HG03442 (cell line): Measurements from ENCODE around the gene DOCK8.
A peak's percentile ranks its signal among the peaks of the same experiment; 100 is the strongest.
"Not testable (repeated sequence)": the region's sequence is repeated elsewhere in the genome, so short reads cannot be mapped to it uniquely, and the experiment has no call there.

ENCODE experiments used
- ATAC-seq: cut with Tn5 transposase; IDR thresholded peaks from one replicate; pipeline ENCODE4 v1.9.1; 2021; ENCODE audit warnings: mild to moderate bottlenecking, moderate library complexity; ENCODE audit not compliant: unreplicated experiment

DOCK8 gene

GRCh38 chr9:214648-215493 is at the start of gene DOCK8:
Gene DOCK8, plus strand, starts transcription at chr9:214865. Its CDS starts 112 bp downstream, at chr9:214977.
- peak; percentile 79 for ATAC-seq

DNA sequence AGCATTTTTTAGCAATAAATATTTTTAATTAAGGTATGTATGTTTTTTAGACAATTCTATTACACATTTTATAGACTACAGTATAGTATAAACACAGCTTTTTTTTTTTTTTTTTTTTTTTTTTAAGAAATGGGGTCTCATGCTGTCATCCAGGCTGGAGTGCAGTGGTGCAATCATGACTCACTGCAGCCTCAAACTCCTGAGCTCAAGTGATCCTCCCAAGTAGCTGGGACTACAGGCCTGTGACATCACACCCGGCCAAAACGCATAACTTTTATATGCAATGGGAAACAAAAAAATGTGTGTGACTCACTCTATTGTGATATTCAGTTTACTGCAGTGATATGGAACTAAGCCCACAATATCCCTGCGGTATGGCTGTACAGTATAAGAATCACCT is 44.9 kb upstream of the DOCK8 start:
- not testable (repeated sequence) for ATAC-seq

- ATAC-seq, result not testable (repeated sequence)
These were observed 36.4 kb upstream of the DOCK8 start for GRCh38 chr9:178140-178825.

DNA sequence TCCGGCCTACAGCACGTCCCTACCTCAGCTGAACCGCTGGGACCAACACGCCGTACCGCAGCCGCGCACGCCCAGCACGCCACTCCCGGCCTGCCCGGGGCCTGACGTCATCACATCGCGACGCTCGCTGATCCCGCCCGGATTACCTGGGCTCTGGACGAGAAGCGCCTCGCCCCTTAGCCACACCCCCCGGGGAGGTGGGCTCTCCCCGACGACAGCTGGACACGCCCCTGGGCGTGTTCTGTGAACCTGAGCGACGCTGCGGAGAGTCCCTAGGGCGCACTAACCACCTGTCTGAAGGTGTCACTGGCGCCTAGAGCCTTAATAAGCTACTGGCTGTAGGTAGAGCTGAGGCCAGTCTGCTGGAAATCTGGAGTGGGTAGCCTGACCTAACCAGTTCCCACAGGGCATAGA is 35.7 kb upstream of the DOCK8 start, which contains the start of gene ZNG1A:
Gene ZNG1A (minus strand): TSS at position 87 of the 414 bp plus-strand sequence. CDS start 87 bp downstream, outside the sequence.
- ATAC-seq, result not testable (repeated sequence)

DNA sequence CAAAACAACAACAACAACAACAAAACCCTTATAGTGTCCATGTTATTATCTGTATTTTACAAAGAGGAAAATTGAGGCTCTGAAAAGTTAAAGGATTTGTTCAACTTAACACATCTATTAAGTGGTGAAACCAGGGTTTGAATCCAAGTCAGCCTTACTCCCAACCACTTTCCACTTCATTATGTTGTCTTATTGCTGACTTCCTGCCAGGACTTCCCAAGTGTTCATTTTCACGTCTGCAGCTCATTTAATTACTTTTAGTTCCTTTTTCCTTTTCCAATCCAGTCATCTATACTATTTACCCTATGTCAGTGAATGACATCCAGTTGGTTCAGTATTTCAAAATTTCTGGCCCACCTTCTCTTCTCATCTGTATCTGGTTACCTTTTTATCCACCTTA is 15.1 kb upstream of the DOCK8 start:
- not testable (repeated sequence) for ATAC-seq

DNA sequence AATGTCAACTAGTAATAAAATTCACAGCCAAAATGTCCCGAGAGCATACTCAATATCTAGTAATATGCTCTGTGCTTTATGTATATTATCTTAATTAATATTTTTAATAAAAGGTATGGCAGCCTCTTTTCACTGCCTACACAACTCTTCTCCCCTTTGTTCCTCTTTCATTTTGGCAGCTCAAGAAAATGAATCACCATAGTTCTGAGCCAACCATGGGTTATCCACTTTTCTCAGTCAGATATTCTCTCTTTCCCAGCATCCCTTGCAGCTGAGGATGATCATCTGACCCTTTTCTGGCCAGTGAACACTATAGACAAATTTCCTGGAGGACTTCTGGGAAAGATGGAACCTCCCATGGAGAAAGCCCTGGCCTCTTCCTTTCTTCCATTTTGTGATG is 8.2 kb upstream of the DOCK8 start:
- no peak for ATAC-seq

GRCh38 chr9:209143-209758 is 5.4 kb upstream of the DOCK8 start:
- ATAC-seq, result no peak

DNA sequence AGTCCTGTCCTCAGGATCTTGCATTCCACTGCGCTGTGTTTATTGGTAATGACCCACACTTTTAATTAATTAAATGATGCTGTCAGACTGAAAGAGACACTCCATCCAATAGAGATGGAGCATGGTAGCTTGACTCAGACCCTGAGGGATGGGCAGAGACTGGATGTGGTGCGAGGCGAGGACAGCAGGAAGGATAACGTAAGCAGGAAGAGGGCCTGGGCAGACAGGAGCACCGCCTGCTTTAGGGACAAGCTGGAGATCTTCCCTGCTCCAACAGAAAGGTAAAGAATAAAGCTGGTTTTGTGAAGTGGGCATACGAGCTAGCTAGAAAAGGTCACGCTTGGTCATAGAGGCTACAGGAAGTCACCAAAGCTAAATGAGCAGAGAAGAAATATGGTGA is 3.6 kb upstream of the DOCK8 start:
- ATAC-seq, result no peak

DNA sequence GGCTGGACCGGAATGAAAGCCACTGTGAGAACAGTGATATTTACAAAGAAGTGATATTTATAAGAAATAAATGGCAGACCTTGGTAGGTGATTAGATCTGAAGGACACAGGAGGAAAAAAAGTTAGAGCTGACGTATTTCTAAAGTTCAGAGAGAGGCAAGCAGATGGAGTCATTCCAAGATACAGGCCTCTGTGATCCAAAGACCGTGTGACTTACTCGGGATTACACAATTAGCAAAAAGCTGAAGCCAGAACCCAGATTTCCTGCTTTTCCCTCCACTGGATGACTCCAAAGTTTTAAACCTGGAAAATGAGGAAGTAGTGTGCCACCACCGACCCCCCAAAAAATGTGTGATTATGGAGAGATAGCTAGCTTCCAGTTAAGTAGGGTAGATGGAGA is 3.1 kb upstream of the DOCK8 start:
- no peak for ATAC-seq

DNA sequence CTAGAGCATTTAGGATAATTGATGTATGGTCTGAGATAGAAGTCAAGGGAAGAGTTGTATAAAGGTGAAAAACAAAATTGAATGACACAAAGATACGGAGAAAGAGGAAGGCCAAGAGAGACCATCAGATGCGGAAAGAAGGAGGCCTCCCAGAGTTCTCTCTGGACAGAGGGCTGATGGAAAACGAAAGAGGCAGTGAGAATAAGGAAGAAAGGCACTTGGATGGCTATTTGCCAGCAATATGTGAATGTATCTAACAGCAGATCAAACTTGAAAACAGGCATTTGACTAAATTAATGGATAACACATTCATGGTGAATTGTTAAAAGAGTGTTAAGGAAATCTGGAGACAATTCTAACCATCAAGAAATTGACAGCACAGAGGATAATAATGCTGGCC is 2.4 kb upstream of the DOCK8 start:
- ATAC-seq, result no peak

GRCh38 chr9:213901-214300 is 764 bp upstream of the DOCK8 start:
- not testable (repeated sequence) for ATAC-seq

- no peak for ATAC-seq
These were observed 366 bp upstream of the DOCK8 start for GRCh38 chr9:214351-214647.

GRCh38 chr9:215631-216155 is 1.0 kb downstream of the DOCK8 start:
- no peak for ATAC-seq

GRCh38 chr9:216866-217265 is 2.2 kb downstream of the DOCK8 start:
- no peak for ATAC-seq

- no peak for ATAC-seq
These were observed 3.3 kb downstream of the DOCK8 start for GRCh38 chr9:217950-218349.

GRCh38 chr9:219036-219435 is 4.4 kb downstream of the DOCK8 start:
- ATAC-seq, result not testable (repeated sequence)

GRCh38 chr9:219670-220365 is 5.2 kb downstream of the DOCK8 start:
- no peak for ATAC-seq

DNA sequence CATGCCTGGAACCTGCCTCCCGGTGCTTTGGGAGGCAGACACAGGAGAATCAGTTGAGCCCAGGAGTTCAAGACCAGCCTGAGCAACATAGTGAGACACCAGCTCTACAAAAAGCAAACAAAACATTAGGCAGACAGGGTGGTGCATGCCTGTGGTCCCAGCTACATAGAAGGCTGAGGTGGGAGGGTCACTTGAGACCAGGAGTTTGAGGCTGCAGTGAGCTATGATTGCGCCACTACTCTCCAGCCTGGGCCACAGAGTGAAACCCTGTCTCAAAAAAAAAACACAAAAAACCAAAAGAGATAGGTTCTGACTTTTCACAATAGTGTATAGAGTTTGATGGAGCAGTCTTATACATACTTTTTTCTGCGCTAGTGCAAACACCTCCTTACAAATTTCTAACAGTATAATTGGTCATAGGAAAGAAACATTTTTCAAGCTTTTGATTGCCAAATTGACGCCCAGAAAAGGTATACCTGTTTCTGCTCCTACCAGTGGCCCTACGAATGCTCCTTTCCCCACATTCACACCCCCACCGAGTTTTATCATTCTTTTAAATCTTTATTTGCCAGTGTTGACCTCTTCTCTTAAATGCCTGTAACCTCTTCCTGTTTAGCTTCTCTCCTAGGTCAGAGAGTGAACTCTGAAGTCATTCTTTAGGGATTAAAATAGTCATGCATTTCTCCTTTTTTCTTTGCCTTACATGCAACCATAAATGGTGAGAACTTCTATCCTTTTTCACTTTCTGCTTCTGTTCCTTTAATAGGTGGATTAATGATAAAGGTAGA is 7.5 kb downstream of the DOCK8 start:
- ATAC-seq, result no peak

DNA sequence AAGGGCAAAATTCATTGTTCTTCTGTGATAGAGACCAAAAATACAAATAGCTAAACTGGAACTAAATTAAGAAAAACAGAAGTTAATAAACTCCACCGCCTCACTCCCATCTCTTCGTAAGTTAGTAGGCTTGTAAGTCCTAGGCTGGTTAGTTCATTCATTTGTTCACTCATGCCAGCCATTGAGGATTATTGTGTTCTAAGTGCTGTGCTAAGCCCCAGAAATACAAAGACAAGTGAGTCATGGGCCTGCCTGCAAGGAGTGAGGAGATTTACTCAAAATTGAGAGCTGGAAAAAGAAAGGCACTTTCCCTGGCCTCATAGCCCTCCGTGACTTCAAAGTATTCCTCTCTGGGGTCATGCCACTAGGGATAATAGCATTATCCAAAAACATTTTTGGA is 8.5 kb downstream of the DOCK8 start:
- no peak for ATAC-seq

GRCh38 chr9:224026-224425 is 9.4 kb downstream of the DOCK8 start:
- ATAC-seq, result no peak
